WI38 (cell line): ENCODE data around the gene CWF19L1.

Experiments used
- H3K4me3 ChIP-seq: 2 replicates; pipeline ENCODE4 v1.5.1; 2011; ENCODE audit warnings: low read depth, mild to moderate bottlenecking, control low read depth, low read length
- TF ChIP-seq, protein P1 (sequence below): IDR thresholded peaks from 2 replicates; pipeline ENCODE4 v1.5.1; 2012; ENCODE audit warnings: low read depth, mild to moderate bottlenecking, control low read depth, low read length

The CWF19L1 gene

DNA sequence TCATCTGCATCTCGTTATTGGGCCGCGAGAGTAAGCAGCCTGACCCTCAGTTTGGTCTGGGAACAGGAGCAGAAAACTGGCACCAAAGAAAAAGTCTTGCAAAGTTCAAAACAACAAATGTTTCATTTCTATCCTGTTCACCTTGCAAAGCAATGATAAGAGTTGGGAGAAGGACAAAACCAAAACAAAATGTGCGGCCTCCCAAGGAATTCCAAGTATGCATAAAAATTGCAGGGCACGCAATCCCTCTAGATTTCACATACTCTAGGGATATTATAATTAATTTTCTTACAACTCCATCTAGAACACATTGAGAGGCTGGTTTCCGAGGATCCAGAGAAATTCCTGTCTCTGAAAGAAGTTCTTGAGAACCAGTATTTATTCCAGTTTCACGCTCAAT is 58.1 kb downstream of the CWF19L1 start:
- H3K4me3 ChIP-seq: no peak overlapping the region
- TF ChIP-seq, protein P1, sequence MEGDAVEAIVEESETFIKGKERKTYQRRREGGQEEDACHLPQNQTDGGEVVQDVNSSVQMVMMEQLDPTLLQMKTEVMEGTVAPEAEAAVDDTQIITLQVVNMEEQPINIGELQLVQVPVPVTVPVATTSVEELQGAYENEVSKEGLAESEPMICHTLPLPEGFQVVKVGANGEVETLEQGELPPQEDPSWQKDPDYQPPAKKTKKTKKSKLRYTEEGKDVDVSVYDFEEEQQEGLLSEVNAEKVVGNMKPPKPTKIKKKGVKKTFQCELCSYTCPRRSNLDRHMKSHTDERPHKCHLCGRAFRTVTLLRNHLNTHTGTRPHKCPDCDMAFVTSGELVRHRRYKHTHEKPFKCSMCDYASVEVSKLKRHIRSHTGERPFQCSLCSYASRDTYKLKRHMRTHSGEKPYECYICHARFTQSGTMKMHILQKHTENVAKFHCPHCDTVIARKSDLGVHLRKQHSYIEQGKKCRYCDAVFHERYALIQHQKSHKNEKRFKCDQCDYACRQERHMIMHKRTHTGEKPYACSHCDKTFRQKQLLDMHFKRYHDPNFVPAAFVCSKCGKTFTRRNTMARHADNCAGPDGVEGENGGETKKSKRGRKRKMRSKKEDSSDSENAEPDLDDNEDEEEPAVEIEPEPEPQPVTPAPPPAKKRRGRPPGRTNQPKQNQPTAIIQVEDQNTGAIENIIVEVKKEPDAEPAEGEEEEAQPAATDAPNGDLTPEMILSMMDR: no peak

DNA sequence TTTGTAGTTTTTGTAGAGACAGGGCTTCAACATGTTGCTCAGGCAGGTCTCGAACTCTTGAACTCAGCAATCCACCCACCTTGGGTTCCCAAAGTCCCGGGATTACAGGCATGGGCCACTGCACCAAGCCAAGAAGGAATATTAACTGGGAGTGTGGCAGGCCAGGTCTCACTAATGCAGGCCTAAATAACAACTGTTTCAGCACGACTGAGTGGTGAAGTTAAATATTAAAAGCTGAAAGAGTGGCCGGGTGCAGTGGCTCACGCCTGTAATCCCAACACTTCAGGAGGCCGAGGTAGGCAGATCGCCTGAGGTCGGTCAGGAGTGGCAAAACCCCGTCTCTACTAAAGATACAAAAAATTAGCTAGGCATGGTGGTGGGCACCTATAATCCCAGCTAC is 59.2 kb downstream of the CWF19L1 start:
- TF ChIP-seq, protein P1: no peak
- H3K4me3 ChIP-seq: no peak overlapping the region

DNA sequence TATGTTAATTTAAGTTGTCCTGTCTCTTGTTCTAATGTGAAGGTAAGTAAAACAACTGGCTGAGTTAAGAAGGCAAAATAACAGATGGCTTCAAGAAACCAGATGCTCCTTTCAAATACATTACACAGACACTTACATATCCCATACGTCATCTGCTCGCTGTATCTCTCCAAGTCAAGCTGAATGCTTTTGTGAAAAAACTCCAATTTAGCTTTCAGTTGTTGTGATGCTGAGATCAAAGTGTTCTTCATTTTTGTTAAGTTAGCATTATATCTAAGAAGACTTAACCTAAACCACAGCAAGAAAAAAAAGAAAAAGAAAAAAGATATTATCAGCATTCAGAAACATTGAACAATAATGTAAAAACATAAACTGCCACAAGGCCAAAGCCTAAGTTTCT is 63.1 kb downstream of the CWF19L1 start:
- TF ChIP-seq, protein P1: no peak

DNA sequence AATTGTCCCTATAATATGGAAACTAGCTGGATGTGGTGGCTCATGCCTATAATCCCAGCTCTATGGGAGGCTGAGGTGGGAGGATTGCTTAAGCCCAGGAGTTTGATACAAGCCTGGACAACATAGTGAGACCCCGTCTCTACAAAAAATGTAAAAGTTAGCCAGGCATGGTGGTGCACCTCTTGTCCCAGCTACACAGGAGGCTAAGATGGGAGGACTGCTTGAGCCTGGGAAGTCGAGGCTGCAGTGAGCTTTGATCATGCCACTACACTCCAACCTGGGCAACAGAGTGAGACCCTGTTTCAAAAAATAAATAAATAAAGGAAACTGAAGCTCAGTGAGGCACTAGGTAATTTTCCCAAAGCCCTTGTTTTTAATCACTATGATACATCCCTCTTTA is 65.9 kb downstream of the CWF19L1 start:
- no peak overlapping the region for H3K4me3 ChIP-seq
- TF ChIP-seq, protein P1: no peak

More for the DNA sequence above, 63.1 kb downstream of the CWF19L1 start:
- no peak overlapping the region for H3K4me3 ChIP-seq

DNA sequence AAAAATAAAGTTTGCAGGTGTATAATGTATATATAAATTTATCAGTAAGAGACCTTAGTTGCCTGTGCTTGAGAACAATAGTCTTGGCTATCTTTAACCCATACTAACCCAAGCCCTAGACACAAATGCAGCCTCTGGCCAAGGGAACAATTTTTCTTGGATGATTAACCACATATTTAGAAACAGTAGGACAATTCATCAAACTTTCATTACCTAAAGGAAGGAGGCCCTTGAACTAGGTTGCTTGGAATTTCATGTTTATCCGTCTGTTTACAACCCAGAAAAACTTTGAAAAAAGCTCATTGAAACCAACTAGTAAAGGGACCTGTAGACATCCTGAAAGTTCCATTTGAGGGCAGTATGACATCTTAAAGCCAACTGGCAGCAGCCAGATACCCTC is 72.7 kb downstream of the CWF19L1 start:
- H3K4me3 ChIP-seq: no peak overlapping the region
- TF ChIP-seq, protein P1: no peak

DNA sequence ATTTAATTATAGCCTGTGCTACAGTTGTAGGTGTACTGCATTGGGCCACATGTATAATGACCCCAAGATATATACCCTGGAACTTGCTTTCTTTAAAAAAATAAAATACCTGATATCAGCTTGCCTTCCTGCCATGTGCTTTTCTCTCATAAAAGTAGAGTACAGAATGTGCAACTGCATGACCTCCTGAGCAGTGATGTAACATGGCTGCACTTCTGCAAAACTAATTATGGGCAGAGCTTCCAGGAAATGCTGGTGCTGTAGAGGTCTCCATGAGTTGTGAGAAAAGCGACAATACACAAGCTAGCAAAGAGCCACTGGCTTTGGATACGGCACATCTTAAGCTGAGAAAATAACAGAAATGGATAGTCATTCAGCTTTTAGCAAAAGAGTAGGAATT is 75.1 kb downstream of the CWF19L1 start:
- TF ChIP-seq, protein P1: no peak
- no peak overlapping the region for H3K4me3 ChIP-seq

DNA sequence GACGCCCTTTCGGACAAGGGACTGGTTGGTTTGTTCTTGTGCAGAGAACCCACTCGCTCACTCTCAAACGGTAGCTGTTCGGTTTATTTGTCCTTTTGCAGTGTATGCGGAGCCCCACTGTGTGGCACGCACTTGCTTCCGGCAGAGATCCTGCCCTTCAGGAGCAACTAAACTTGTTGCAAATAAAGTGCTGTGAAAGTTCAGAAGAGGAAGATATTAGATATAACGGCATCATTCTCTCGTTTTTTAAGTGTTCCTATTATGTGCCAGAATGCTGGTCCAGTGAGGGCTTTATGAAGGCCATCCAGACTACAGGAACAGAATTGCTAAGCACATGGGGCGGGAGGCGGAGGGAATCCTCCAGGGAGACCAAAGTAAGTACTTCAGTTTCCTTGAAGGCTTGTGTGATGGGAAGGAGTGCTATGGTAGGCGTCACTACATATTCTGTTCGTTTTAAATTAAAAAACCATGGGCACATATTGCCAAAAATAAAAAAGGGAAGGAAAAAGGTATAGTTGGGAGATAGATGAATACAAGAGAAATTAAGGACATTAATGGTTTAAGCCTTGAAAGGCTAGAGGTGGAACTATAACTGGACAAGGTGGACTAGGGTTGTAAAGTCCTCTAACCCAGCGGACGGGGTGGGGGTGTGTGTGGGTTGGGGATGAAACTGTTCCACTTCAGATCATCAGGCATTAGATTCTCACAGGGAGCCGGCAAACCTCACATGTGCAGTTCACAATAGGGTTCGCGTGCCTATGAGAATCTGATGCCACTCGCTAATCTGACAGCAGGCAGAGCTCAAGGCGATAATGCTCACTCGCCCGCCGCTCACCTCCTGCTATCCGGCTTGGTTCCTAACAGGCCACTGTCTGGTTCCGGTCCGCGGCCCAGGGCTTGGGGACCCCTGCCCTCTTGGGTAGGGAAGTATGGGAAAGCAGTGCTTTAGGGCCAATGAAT is 80.9 kb downstream of the CWF19L1 start:
- H3K4me3 ChIP-seq: peak overlapping the region; percentile 97
- TF ChIP-seq, protein P1: no peak
